ENCODE data around the gene TMEM121. TPM values are rescaled to one million over a fixed set of nuclear protein-coding genes. Genes with fewer than 3 reads are reported as not detected.

The TMEM121 gene
- total and polyA plus RNA-seq, 4 donors: 0.33 to 1.5 (median 0.37) TPM; not detected in 1

DNA sequence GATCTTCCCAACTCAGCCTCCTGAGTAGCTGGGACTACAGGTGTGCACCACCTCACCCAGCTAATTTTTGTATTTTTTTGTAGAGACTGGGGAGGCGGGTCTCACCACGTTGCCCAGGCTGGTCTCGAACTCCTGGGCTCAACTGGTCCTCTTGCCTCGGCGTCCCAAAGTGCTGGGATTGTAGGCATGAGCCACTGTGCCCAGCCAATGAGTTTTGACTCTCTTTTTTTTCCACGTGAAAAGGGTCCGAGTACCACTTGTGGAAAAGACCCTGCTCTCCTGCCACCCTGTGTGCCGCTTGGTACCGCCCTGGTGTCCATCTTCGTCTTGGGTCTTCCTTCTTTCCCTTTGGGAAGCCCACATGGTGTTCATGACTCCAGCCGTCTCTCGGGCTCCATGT lies 17.8 kb upstream of the TMEM121 start:
- no peak overlapping the region for H3K27ac ChIP-seq (ENCODE audit: low read depth in 1 of 2, low read length in 2 of 2)
- H3K36me3 ChIP-seq (ENCODE audit: control insufficient read depth in 4 of 4, insufficient read depth in 3 of 4, low read depth in 1 of 4, low read length in 3 of 4): no peaks in the 10 kb centered on the region
- H3K4me1 ChIP-seq (ENCODE audit: control insufficient read depth in 4 of 4, insufficient read depth in 4 of 4, low read length in 3 of 4): no peaks in the 10 kb centered on the region
- 94% methylated on average over 12 of the region's 12 CpGs for WGBS
- TF ChIP-seq NR2F2 (IDR thresholded peaks at IDR 0.05) (no peak), YY1 (IDR thresholded peaks at IDR 0.05) (no peak), ATF3 (IDR thresholded peaks at IDR 0.05) (no peak), HNF4G (IDR thresholded peaks at IDR 0.05) (no peak), JUND (IDR thresholded peaks at IDR 0.05) (no peak), REST (IDR thresholded peaks at IDR 0.05) (no peak), FOXA2 (IDR thresholded peaks at IDR 0.05) (no peak), TAF1 (conservative IDR thresholded peaks at IDR 0.05) (no peak), ZBTB33 (IDR thresholded peaks at IDR 0.05) (no peak), GABPA (IDR thresholded peaks at IDR 0.05 in 1 of 2, conservative IDR thresholded peaks at IDR 0.05 in 1 of 2) (no peak), SP1 (IDR thresholded peaks at IDR 0.05) (no peak), RXRA (IDR thresholded peaks at IDR 0.05) (no peak), FOXA1 (IDR thresholded peaks at IDR 0.05) (no peak), MAX (IDR thresholded peaks at IDR 0.05) (no peak), RAD21 (IDR thresholded peaks at IDR 0.05) (no peak), HNF4A (conservative IDR thresholded peaks at IDR 0.05) (no peak), EGR1 (IDR thresholded peaks at IDR 0.05; ENCODE audit: low read depth in 2 of 2) (no peak)
- TF ChIP-seq, protein P1, sequence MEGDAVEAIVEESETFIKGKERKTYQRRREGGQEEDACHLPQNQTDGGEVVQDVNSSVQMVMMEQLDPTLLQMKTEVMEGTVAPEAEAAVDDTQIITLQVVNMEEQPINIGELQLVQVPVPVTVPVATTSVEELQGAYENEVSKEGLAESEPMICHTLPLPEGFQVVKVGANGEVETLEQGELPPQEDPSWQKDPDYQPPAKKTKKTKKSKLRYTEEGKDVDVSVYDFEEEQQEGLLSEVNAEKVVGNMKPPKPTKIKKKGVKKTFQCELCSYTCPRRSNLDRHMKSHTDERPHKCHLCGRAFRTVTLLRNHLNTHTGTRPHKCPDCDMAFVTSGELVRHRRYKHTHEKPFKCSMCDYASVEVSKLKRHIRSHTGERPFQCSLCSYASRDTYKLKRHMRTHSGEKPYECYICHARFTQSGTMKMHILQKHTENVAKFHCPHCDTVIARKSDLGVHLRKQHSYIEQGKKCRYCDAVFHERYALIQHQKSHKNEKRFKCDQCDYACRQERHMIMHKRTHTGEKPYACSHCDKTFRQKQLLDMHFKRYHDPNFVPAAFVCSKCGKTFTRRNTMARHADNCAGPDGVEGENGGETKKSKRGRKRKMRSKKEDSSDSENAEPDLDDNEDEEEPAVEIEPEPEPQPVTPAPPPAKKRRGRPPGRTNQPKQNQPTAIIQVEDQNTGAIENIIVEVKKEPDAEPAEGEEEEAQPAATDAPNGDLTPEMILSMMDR (IDR thresholded peaks at IDR 0.05; ENCODE audit: low read depth, low read length, missing input control): no peak
- H3K9me3 ChIP-seq (ENCODE audit: control insufficient read depth in 4 of 4, low read length in 3 of 4): no peaks in the 10 kb centered on the region
- DNase-seq (ENCODE audit: low spot score): no peak
- no peak overlapping the region for H3K9ac ChIP-seq (ENCODE audit: low read depth in 1 of 2, low read length in 2 of 2)
- H3K27me3 ChIP-seq (ENCODE audit: control insufficient read depth in 4 of 4, insufficient read depth in 4 of 4, low read length in 3 of 4): no peaks in the 10 kb centered on the region
- no peak overlapping the region for H3K4me3 ChIP-seq (ENCODE audit: low read depth in 1 of 3, low read length in 3 of 3)
